HEK293 (cell line): ENCODE results near the gene DDIAS.

Experiments
- TF ChIP-seq, protein P1 (sequence below): fragments of 450-650 bp; formaldehyde crosslinking; IDR thresholded peaks from 2 replicates; pipeline ENCODE4 v1.5.1; 2016; ENCODE audit warnings: missing biosample characterization, missing genetic modification characterization
- TF ChIP-seq, protein P2 (sequence below): fragments of 450-650 bp; formaldehyde crosslinking; IDR thresholded peaks from 2 replicates; pipeline ENCODE4 v1.5.1; 2016; ENCODE audit warnings: missing biosample characterization, missing genetic modification characterization

DNA sequence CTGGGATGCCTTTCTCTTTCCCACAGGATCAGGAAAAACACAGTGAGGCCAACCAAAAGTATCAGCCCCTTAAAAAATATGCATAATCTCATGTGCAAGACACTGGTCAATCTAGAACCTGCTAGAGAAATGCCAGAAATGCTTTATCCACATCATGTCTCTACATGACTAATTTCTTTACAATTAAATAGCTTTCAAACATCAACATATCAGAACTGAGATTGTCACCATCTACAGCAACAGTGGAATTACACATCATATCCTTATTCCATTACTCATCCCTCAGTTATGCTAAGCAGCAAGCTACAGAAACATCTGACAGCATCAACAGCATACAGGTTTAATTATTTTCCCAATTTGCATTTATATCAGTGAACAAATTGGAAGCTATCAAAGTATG lies 78.8 kb downstream of the DDIAS start:
- TF ChIP-seq, protein P1, sequence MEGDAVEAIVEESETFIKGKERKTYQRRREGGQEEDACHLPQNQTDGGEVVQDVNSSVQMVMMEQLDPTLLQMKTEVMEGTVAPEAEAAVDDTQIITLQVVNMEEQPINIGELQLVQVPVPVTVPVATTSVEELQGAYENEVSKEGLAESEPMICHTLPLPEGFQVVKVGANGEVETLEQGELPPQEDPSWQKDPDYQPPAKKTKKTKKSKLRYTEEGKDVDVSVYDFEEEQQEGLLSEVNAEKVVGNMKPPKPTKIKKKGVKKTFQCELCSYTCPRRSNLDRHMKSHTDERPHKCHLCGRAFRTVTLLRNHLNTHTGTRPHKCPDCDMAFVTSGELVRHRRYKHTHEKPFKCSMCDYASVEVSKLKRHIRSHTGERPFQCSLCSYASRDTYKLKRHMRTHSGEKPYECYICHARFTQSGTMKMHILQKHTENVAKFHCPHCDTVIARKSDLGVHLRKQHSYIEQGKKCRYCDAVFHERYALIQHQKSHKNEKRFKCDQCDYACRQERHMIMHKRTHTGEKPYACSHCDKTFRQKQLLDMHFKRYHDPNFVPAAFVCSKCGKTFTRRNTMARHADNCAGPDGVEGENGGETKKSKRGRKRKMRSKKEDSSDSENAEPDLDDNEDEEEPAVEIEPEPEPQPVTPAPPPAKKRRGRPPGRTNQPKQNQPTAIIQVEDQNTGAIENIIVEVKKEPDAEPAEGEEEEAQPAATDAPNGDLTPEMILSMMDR (tag by site-specific recombination): no peak
- TF ChIP-seq, protein P2, sequence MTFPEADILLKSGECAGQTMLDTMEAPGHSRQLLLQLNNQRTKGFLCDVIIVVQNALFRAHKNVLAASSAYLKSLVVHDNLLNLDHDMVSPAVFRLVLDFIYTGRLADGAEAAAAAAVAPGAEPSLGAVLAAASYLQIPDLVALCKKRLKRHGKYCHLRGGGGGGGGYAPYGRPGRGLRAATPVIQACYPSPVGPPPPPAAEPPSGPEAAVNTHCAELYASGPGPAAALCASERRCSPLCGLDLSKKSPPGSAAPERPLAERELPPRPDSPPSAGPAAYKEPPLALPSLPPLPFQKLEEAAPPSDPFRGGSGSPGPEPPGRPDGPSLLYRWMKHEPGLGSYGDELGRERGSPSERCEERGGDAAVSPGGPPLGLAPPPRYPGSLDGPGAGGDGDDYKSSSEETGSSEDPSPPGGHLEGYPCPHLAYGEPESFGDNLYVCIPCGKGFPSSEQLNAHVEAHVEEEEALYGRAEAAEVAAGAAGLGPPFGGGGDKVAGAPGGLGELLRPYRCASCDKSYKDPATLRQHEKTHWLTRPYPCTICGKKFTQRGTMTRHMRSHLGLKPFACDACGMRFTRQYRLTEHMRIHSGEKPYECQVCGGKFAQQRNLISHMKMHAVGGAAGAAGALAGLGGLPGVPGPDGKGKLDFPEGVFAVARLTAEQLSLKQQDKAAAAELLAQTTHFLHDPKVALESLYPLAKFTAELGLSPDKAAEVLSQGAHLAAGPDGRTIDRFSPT (tag by site-specific recombination): no peak
